Fibroblast of skin of abdomen (primary cell): ENCODE results near the gene ARHGAP32. TPM values are rescaled to one million over a fixed set of nuclear protein-coding genes. Genes with fewer than 3 reads are reported as not detected.

Source experiments
- DNase-seq: peaks from one replicate; pipeline ENCODE4 v3.0.0-alpha.2; 2013
- polyA plus RNA-seq, 2 experiments: library from polyadenylated mRNA; unstranded; fragments of 120-200 nt; gene quantifications; one replicate each; pipeline ENCODE4 v1.2.1, GENCODE V29; 2013; ENCODE audit not compliant: insufficient read length in 2 of 2

The ARHGAP32 gene
- polyA plus RNA-seq (2013, experiment 1 of 2; ENCODE audit: insufficient read length): 9.5 TPM
- 7.5 TPM for polyA plus RNA-seq (2013, experiment 2 of 2; ENCODE audit: insufficient read length)

- no peak for DNase-seq
Measured at GRCh38 chr11:129192150-129192549, at the start of gene ARHGAP32. Gene ARHGAP32, minus strand, starts transcription at chr11:129192325. Its CDS starts 127 bp downstream, at chr11:129192198.

GRCh38 chr11:129239207-129239606 lies 47.1 kb upstream of the ARHGAP32 start:
- DNase-seq: no peak

GRCh38 chr11:129237880-129238638 lies 45.9 kb upstream of the ARHGAP32 start:
- no peak for DNase-seq

- DNase-seq: no peak
Measured at GRCh38 chr11:129237456-129237855, 45.3 kb upstream of the ARHGAP32 start.

- no peak for DNase-seq
Measured at GRCh38 chr11:129236850-129237249, 44.7 kb upstream of the ARHGAP32 start.

GRCh38 chr11:129234978-129235377 lies 42.9 kb upstream of the ARHGAP32 start:
- DNase-seq: no peak

GRCh38 chr11:129230006-129230405 lies 37.9 kb upstream of the ARHGAP32 start:
- no peak for DNase-seq

GRCh38 chr11:129226207-129226798 lies 34.2 kb upstream of the ARHGAP32 start:
- no peak for DNase-seq

- DNase-seq: peak; percentile 45
Measured at GRCh38 chr11:129225190-129225589, 33.1 kb upstream of the ARHGAP32 start.

- no peak for DNase-seq
Measured at GRCh38 chr11:129224538-129224937, 32.4 kb upstream of the ARHGAP32 start.

- peak; percentile 62 for DNase-seq
Measured at GRCh38 chr11:129223701-129224149, 31.6 kb upstream of the ARHGAP32 start.

- no peak for DNase-seq
Measured at GRCh38 chr11:129223260-129223659, 31.1 kb upstream of the ARHGAP32 start.

GRCh38 chr11:129222158-129222557 lies 30.0 kb upstream of the ARHGAP32 start:
- no peak for DNase-seq

GRCh38 chr11:129215506-129216245 lies 23.6 kb upstream of the ARHGAP32 start:
- no peak for DNase-seq

- no peak for DNase-seq
Measured at GRCh38 chr11:129214710-129215295, 22.7 kb upstream of the ARHGAP32 start.

- no peak for DNase-seq
Measured at GRCh38 chr11:129213261-129213660, 21.1 kb upstream of the ARHGAP32 start.

- no peak for DNase-seq
Measured at GRCh38 chr11:129211397-129211796, 19.3 kb upstream of the ARHGAP32 start.

GRCh38 chr11:129210831-129211181 lies 18.7 kb upstream of the ARHGAP32 start:
- no peak for DNase-seq

- DNase-seq: peak; percentile 55
Measured at GRCh38 chr11:129209891-129210830, 18.0 kb upstream of the ARHGAP32 start.

- DNase-seq: peak; percentile 29
Measured at GRCh38 chr11:129208863-129209262, 16.7 kb upstream of the ARHGAP32 start.

GRCh38 chr11:129204150-129204838 lies 12.2 kb upstream of the ARHGAP32 start:
- no peak for DNase-seq
